Heart left ventricle (tissue), 16 donors: ENCODE data around the gene WAC. TPM values are rescaled to one million over a fixed set of nuclear protein-coding genes. Genes with fewer than 3 reads are reported as not detected.
A peak's percentile ranks its signal among the peaks of the same experiment; 100 is the strongest.

Source experiments
- ATAC-seq, 4 donors: fragments of 200-7000 bp; cut with Tn5 transposase; one replicate each; pipeline ENCODE4 v1.9.1; 2020 to 2022; ENCODE audit warnings: moderate library complexity in 4 of 4, mild to moderate bottlenecking in 3 of 4, moderate number of reproducible peaks in 1 of 4
- DNase-seq, 5 donors: peaks; one replicate each; pipeline ENCODE4 v3.0.0-alpha.2; 2020
- H3K27ac ChIP-seq, 12 donors: fragments of 200-600 bp; sonication (generic) in 4 of 12; one replicate each; pipeline versions ENCODE4 v1.5.0 to v1.8.0; 2016 to 2022; ENCODE audit warnings: mild to moderate bottlenecking in 2 of 12
- H3K27me3 ChIP-seq, 9 donors: fragments of 200-600 bp; sonication (generic) in 2 of 9; one replicate each; pipeline versions ENCODE4 v1.5.1 to v1.8.0; 2016 to 2022; ENCODE audit warnings: mild to moderate bottlenecking in 3 of 9
- H3K36me3 ChIP-seq, 9 donors: fragments of 200-600 bp; sonication (generic) in 2 of 9; one replicate each; pipeline versions ENCODE4 v1.5.0 to v1.8.0; 2018 to 2022; ENCODE audit warnings: mild to moderate bottlenecking in 2 of 9
- H3K4me1 ChIP-seq, 12 donors: fragments of 200-600 bp; sonication (generic) in 4 of 12; one replicate each; pipeline versions ENCODE4 v1.5.0 to v1.8.0; 2016 to 2022; ENCODE audit warnings: mild to moderate bottlenecking in 3 of 12
- H3K4me3 ChIP-seq, 12 donors: fragments of 200-600 bp; sonication (generic) in 4 of 12; one replicate each; pipeline versions ENCODE4 v1.5.0 to v1.8.0; 2017 to 2022; ENCODE audit warnings: mild to moderate bottlenecking in 9 of 12, moderate library complexity in 4 of 12
- H3K9me3 ChIP-seq, 12 donors: fragments of 200-600 bp; sonication (generic) in 4 of 12; one replicate each; pipeline versions ENCODE4 v1.5.0 to v1.8.0; 2016 to 2022; ENCODE audit warnings: mild to moderate bottlenecking in 1 of 12
- CTCF ChIP-seq, 12 donors: fragments of 200-600 bp; sonication (generic) in 4 of 12; IDR thresholded peaks; one replicate each; pipeline versions ENCODE4 v1.5.0 to v1.8.0; 2018 to 2022; ENCODE audit warnings: antibody characterized with exemption in 12 of 12, mild to moderate bottlenecking in 5 of 12
- POLR2A ChIP-seq, 2 donors: fragments of 450-650 bp; IDR thresholded peaks; one replicate each; pipeline ENCODE4 v1.6.1; 2017; ENCODE audit warnings: antibody characterized with exemption in 2 of 2, mild to moderate bottlenecking in 2 of 2, moderate library complexity in 2 of 2
- WGBS, 4 donors: extraction: QIAGEN DNeasy Blood & Tissue Kit in 2 of 4; methylation state at CpG; one replicate each; pipeline versions ENCODE4 v1.1.5 to v1.1.7; 2013 to 2018; 5-methylcytosine and 5-hydroxymethylcytosine counted together
- intact Hi-C, 10 donors: fragments of 100-400 bp; cut with DNase I; formaldehyde crosslinking; loops; one replicate each; pipeline versions ENCODE4 v1.11.1 to v1.14.2; 2022
- polyA plus RNA-seq, 2 donors: library from polyadenylated mRNA; stranded (reverse); fragments of 200-250 nt; gene quantifications; one replicate each; pipeline ENCODE4 v1.2.3, GENCODE V29; 2013
- total RNA-seq, 9 donors: library from RNA; depleted of rRNA in 2 of 9; stranded (reverse); fragments of >200 nt in 2 of 9; fragmentation: NEBNext Ultra II Directional in 3 of 9; extraction: Animal tissue kit (Norgen Biotek cat#: 25700) in 3 of 9; gene quantifications; one replicate each; pipeline versions ENCODE4 v1.1.0 to v1.2.4, GENCODE V29; 2016 to 2023
- donor health status: ischemic (EF 13 %, LVEDD 7.1; RV severe dilation, severe dysfunction).
- donor health status: healthy with polysubstance abuse.
- donor health status: DM: no; HTN: yes; CAD: no.
- donor health status: DM: no; HTN: no; CAD: no.
- donor health status: ischemic (EF 25% LVEDD 6.9; RV normal size, moderate dysfunction).
- donor health status: ischemic (EF 25% LVEDD 5.7; RV mildly dilated, moderate dysfunction).
- donor health status: healthy.
- donor health status: DM: yes; HTN: yes; CAD: no.
- donor health status: ischemic (EF 35%, LVEDD 5.7; RV mildly dilated, moderate dysfunction).
- donor health status: nonischemic (EF 11% LVEDD 7.7; RV severe dilation, severe dysfunction).
- donor health status: DM: yes; HTN: yes; CAD: no.
- donor health status: PGD.
- donor health status: ischemic (EF 29% LVEDD 5.4; RV normal size, mild dysfunction).
- donor health status: nonischemic (EF 23%, LVEDD 6.1; RV moderate dilation, normal function).

Gene WAC
- total and polyA plus RNA-seq, 11 donors, result 16.8 to 124 (median 103) TPM

GRCh38 chr10:28523725-28524252, 9.1 kb upstream of the WAC start:
- intact Hi-C loops, result loop anchor here in 1 of 10 donors (10.0 kb wide), 1 partner anchor 89 kb away; no protein-coding TSS in a partner anchor
- H3K36me3 ChIP-seq, result peaks cover 4 to 28% (median 19%) of the 10 kb centered on the region in 9 donors
- no peaks in the 10 kb centered on the region for H3K4me1 ChIP-seq
- H3K27ac ChIP-seq, result no peak overlapping the region
- H3K4me3 ChIP-seq, result no peak overlapping the region
- TF ChIP-seq CTCF (IDR thresholded peaks at IDR 0.05), result no peak
- TF ChIP-seq POLR2A (IDR thresholded peaks at IDR 0.05), result no peak
- 96 to 99% (median 98%) methylated on average over 2 of the region's 2 CpGs for WGBS, 4 donors
- peaks cover 0 to 35% (median 12%) of the 10 kb centered on the region in 12 donors for H3K9me3 ChIP-seq
- DNase-seq (no peak), ATAC-seq (no peak)
- H3K27me3 ChIP-seq, result no peaks in the 10 kb centered on the region

- intact Hi-C loops, result loop anchor here in 7 of 10 donors (5.0 to 10.0 kb wide), 5 partner anchors 52 to 98 kb away; no protein-coding TSS in a partner anchor
- Histone ChIP-seq H3K4me1 (peaks cover 0 to 39% (median 21%) of the 10 kb centered on the region in 12 donors), H3K4me3 (peak overlapping the region in 3 of 12 donors; percentile 94 to 99 (median 98)), H3K27ac (no peak overlapping the region), H3K27me3 (no peaks in the 10 kb centered on the region), H3K36me3 (peaks cover 0 to 18% (median 10%) of the 10 kb centered on the region in 9 donors), H3K9me3 (no peaks in the 10 kb centered on the region)
- ATAC-seq (no peak), DNase-seq (no peak)
- TF ChIP-seq POLR2A (IDR thresholded peaks at IDR 0.05) (no peak), CTCF (IDR thresholded peaks at IDR 0.05) (no peak)
- 65 to 80% (median 76%) methylated on average over 3 of the region's 3 CpGs for WGBS, 4 donors
Observed at GRCh38 chr10:28530751-28531150, 2.2 kb upstream of the WAC start.

- no peaks in the 10 kb centered on the region for H3K9me3 ChIP-seq
- ATAC-seq (peak in 2 of 4 donors; percentile 3 to 15), DNase-seq (no peak)
- peaks cover 0 to 56% (median 29%) of the 10 kb centered on the region in 12 donors for H3K4me1 ChIP-seq
- intact Hi-C loops, result loop anchor here in 7 of 10 donors (5.0 to 10.0 kb wide), 5 partner anchors 49 to 101 kb away; no protein-coding TSS in a partner anchor
- H3K27me3 ChIP-seq, result no peaks in the 10 kb centered on the region
- 0 to 1% (median 1%) methylated on average over 33 to 52 of the region's 52 CpGs for WGBS, 4 donors
- H3K27ac ChIP-seq, result peak overlapping the region; percentile 96 to 100 (median 100)
- TF ChIP-seq CTCF (IDR thresholded peaks at IDR 0.05) (no peak), POLR2A (IDR thresholded peaks at IDR 0.05) (peak in 1 of 2 donors; percentile 40)
- peaks cover 0 to 38% (median 32%) of the 10 kb centered on the region in 9 donors for H3K36me3 ChIP-seq
- peak overlapping the region; percentile 78 to 99 (median 95) for H3K4me3 ChIP-seq
Observed at GRCh38 chr10:28533186-28533564, 257 bp downstream of the WAC start.

- Histone ChIP-seq H3K4me3 (peak overlapping the region; percentile 78 to 99 (median 95)), H3K9me3 (no peaks in the 10 kb centered on the region), H3K27me3 (no peaks in the 10 kb centered on the region), H3K27ac (peak overlapping the region; percentile 96 to 100 (median 100)), H3K4me1 (peaks cover 0 to 58% (median 29%) of the 10 kb centered on the region in 12 donors), H3K36me3 (peaks cover 0 to 43% (median 38%) of the 10 kb centered on the region in 9 donors)
- WGBS, 4 donors, result 0 to 1% (median 0%) methylated on average over 12 to 64 of the region's 64 CpGs
- DNase-seq (peak; percentile 73 to 85 (median 77)), ATAC-seq (peak in 2 of 4 donors; percentile 23 to 27)
- intact Hi-C loops, result loop anchor here in 7 of 10 donors (5.0 to 10.0 kb wide), 5 partner anchors 49 to 101 kb away; no protein-coding TSS in a partner anchor
- no peak for TF ChIP-seq CTCF (IDR thresholded peaks at IDR 0.05)
- TF ChIP-seq POLR2A (IDR thresholded peaks at IDR 0.05), result no peak
Observed at GRCh38 chr10:28533571-28534304, 820 bp downstream of the WAC start.
